SK-N-DZ (cell line): ENCODE measurements around the gene COBL.
"Not testable (repeated sequence)": the region's sequence is repeated elsewhere in the genome, so short reads cannot be mapped to it uniquely, and the experiment has no call there.

Experiments
- DNase-seq: peaks from one replicate; pipeline ENCODE4 v3.0.0-alpha.2; 2015; ENCODE audit warnings: low spot score

COBL gene

GRCh38 chr7:51009716-51010496 is 306.7 kb downstream of the COBL start:
- no peak for DNase-seq

- no peak for DNase-seq
These were observed 308.8 kb downstream of the COBL start for GRCh38 chr7:51007551-51008505.

GRCh38 chr7:51006483-51007235 is 309.9 kb downstream of the COBL start:
- no peak for DNase-seq

DNA sequence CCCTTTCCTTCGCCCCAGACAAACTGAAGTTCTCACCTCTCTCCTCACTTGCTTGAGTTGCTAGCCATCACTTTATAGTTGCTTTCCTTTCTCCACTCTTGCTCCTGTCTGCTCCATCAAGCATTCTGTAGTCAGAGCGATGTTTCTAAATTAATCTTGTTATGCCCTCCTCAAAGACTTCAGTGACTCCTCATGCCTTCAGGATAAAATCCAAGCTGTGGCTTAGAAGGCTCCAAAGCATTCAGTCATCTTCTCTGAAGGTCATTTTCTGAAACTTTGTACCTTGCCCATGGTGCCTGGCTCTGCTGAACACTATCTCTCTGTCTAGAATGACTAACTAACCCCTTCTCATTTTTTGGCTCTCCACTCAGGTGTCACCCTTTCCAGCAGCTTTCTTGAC is 311.5 kb downstream of the COBL start:
- DNase-seq = no peak

GRCh38 chr7:51000956-51001355 is 315.7 kb downstream of the COBL start:
- no peak for DNase-seq

GRCh38 chr7:50994753-50995319 is 321.8 kb downstream of the COBL start:
- DNase-seq = no peak

- DNase-seq = not testable (repeated sequence)
These were observed 326.4 kb downstream of the COBL start for GRCh38 chr7:50990214-50990613.

GRCh38 chr7:50988988-50989387 is 327.6 kb downstream of the COBL start:
- no peak for DNase-seq

DNA sequence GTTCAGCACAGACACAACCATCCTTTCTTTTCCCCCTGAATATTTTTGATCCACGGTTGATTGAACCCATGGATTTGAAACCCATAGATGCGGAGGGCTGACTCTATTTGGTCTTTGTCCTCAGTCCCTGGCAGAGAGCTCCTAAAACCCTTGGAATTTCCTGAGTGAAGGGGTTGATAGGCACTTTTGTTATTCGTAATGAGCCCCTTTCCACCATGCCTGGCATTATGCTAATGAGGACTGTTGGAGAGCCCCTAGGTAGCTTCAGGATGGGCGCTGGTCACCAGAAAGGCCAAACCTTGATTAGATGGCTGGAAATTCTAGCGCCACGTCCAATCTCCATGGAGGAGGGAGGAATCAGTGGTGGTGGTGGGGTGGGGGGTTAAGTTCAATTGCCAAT is 328.1 kb downstream of the COBL start:
- no peak for DNase-seq

DNA sequence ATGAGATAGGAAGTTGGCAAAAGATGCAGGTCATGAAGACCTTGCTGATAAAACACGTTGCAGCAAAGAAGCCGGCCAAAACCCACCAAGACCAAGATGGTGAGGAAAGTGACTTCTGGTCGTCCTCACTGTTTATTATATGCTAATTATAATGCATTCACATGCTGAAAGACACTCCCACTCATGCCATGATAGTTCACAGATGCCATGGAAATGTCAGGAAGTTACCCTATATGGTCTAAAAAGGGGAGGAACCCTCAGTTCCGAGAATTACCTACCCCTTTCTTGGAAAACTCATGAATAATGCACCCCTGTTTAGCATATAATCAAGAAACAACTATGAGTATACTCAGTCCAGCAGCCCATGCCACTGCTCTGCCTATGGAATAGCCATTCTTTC is 331.5 kb downstream of the COBL start:
- no peak for DNase-seq

DNA sequence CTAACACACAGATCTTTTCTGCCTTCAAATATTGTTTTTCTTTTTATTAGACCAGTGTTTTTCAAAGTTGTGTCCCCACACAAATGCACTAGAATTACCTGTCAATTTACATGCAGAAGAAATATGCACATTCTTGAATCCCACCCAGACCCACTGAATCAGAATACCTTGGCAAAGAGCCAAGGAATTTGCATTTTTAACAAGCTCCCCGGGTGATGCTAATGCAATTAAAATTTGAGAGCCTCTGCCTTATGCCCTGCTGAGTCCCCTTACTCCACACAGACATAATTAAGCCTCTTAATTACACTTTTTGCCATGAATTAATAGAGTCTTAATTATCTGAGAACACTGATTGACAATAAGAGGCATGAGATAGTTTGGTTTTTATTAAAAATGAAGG is 332.8 kb downstream of the COBL start:
- no peak for DNase-seq

GRCh38 chr7:50982626-50983025 is 334.0 kb downstream of the COBL start:
- DNase-seq = no peak

- no peak for DNase-seq
These were observed 334.9 kb downstream of the COBL start for GRCh38 chr7:50981743-50982142.

GRCh38 chr7:50980411-50980810 is 336.2 kb downstream of the COBL start:
- no peak for DNase-seq

DNA sequence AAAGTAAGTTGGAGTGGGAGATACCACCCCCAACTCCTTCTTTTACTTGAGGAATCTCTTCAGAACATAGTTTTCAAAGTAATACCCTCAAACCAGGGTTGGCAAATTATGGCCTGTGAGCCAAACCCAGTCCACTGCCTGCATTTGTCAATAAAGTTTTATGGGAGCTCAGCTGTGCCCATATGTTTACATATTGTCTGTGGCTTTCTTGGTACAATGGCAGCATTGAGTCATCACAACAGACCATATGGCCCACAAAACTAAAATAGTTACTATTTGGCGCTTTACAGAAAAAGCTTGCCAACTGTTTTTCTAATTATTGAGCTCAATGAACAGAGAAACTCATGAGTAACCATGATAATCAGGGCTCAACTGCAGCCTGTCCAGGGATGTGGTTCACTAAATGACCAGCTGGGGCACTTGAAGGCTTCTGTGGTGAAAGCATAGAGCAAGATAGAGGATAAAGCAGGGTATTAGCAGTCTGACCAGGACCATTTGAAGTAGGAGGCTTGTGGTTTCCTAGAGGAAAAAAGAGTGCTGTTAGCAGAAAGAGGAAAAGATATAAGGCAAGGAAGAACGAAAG is 337.9 kb downstream of the COBL start:
- no peak for DNase-seq

DNA sequence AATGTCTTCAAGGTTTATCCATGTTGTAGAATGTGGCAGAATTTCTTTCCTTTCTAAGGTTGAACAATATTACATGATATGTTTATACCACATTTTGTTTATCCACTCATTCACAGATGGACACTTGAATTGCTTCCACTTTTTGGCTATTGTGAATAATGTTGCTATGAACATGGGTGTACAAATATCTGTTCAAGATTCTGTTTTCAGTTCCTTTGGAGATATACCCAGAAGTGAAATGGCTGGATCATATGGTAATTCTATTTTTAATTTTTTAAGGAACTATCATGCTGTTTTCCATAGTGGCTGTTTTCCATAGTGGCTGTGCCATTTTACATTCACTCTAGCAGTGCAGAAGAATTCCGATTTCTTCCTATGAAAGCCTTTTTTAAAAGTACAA is 339.2 kb downstream of the COBL start:
- no peak for DNase-seq

- DNase-seq = no peak
These were observed 340.5 kb downstream of the COBL start for GRCh38 chr7:50976064-50976463.

DNA sequence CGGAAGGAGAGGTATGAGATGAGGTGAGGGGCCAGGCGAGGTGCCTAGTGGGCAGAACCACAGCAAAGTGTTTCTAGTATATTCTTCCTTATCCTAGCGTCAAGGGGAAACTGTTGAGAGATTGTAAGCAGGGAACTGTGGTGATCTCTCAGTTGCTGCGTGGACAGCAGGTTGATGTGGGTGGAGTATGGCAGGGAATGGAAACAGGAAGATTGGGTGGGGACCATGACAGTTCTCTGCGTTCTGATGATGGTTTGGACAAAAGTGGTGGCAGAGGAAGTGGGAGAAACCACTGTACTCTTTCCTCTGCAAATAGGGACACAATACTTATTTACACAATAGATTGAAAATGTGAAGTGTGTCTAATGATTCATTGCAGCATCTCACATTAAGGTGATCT is 342.4 kb downstream of the COBL start:
- no peak for DNase-seq

DNA sequence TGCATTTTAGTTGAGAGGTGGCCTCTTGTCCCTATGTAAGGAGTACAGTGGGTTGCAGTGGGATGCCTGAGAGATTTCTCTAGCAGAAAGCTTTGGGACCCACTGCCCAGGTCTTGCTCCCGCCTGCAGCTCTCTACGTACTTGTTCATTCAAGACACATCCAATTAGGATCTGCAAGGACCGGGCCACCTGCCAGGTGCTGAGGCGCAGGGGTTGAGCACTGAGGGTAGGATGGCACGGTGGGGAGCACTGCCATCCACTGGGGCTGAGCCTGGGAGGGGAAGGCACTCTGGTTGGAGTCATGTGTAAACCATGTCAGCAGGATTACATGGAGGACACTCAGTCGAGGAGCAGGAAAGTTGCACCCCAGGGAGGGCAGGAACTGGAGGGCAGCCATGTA is 342.8 kb downstream of the COBL start:
- DNase-seq = no peak

DNA sequence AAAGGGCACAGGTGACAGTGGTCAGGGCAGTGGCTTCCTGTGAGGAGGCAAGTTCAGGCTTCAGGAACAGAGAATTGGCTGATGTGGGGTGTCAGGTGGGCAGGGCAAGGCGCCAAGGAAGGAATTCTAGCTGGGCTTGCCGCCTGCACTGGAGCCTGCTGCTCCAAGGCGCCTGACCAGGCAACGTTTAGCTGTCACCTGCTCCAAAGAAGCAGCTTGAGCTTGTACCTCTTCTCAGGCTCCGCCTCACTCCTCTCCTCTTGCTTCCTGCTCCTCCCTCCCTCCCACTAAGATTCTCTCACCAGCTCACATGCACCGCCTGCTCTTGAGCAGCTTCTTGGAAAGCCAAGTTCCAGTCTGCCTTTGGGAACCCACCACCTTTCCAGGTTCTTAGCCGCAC is 346.5 kb downstream of the COBL start:
- no peak for DNase-seq
